Measurements from ENCODE around the gene SHROOM2. TPM values are rescaled to one million over a fixed set of nuclear protein-coding genes. Genes with fewer than 3 reads are reported as not detected.

SHROOM2 gene
- total and polyA plus RNA-seq, 4 donors: 0.28 to 2.5 (median 1.2) TPM

- Histone ChIP-seq H3K9me3 (ENCODE audit: control insufficient read depth, low read length) (no peaks in the 10 kb centered on the region), H3K27me3 (ENCODE audit: control insufficient read depth in 1 of 2, insufficient read depth in 2 of 2, low read length in 1 of 2) (no peaks in the 10 kb centered on the region), H3K4me1 (ENCODE audit: control insufficient read depth in 1 of 2, insufficient read depth in 2 of 2, low read length in 2 of 2) (no peaks in the 10 kb centered on the region), H3K36me3 (ENCODE audit: control insufficient read depth in 1 of 2, insufficient read depth in 2 of 2, low read length in 1 of 2) (no peaks in the 10 kb centered on the region), H3K4me3 (ENCODE audit: low read length in 2 of 2) (no peak overlapping the region), H3K27ac (ENCODE audit: low read depth in 1 of 2, low read length in 2 of 2) (no peak overlapping the region)
- DNase-seq: peak in 1 of 2 donors; percentile 78
- ATAC-seq (ENCODE audit: low FRiP score): no peak
- intact Hi-C loops (cut with DNase I): loop anchor here in 1 of 2 donors (5.0 to 10.0 kb wide), 2 partner anchors 110 to 232 kb away; no protein-coding TSS in a partner anchor
- WGBS, 2 donors: 26% methylated on average over 8 of the region's 8 CpGs
These were observed 98.9 kb downstream of the SHROOM2 start for GRCh38 chrX:9885150-9885549.

GRCh38 chrX:9887659-9888297 lies 101.5 kb downstream of the SHROOM2 start:
- Histone ChIP-seq H3K4me1 (ENCODE audit: control insufficient read depth in 1 of 2, insufficient read depth in 2 of 2, low read length in 2 of 2) (no peaks in the 10 kb centered on the region), H3K27ac (ENCODE audit: low read depth in 1 of 2, low read length in 2 of 2) (no peak overlapping the region), H3K36me3 (ENCODE audit: control insufficient read depth in 1 of 2, insufficient read depth in 2 of 2, low read length in 1 of 2) (no peaks in the 10 kb centered on the region), H3K27me3 (ENCODE audit: control insufficient read depth in 1 of 2, insufficient read depth in 2 of 2, low read length in 1 of 2) (no peaks in the 10 kb centered on the region), H3K9me3 (ENCODE audit: control insufficient read depth, low read length) (no peaks in the 10 kb centered on the region), H3K4me3 (ENCODE audit: low read length in 2 of 2) (no peak overlapping the region)
- ATAC-seq (ENCODE audit: low FRiP score): no peak
- no peak for DNase-seq
- WGBS, 2 donors: 79 to 83% methylated on average over 11 of the region's 11 CpGs
- intact Hi-C loops (cut with DNase I): loop anchor here in 1 of 2 donors (5.0 to 10.0 kb wide), 2 partner anchors 107 to 230 kb away; no protein-coding TSS in a partner anchor

DNA sequence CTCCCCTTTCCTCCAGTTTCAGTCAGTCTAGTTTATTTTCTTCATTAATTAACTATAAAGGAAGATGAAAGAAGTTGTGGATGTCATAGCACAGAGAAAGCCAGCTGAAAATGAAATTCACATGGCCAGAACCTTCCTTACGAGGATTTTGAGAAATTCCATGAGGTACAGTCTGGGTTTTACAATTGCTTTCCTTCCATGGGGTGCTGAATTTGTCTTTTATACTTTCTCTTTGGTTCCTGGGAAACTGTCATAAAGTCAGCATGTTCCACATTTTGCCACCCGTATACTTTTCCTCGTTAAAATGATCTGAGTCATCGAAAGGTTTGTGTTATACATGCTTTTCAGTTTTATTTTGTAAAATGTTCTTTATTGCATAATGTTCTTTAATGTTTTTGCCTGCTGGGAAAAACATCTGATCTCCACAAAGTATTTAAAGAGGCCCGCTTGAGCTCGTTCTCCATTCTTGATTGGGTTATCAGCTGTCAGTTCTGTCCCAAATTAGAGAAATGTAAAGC lies 102.8 kb downstream of the SHROOM2 start:
- intact Hi-C loops (cut with DNase I): loop anchor here in 1 of 2 donors (5.0 to 10.0 kb wide), 2 partner anchors 106 to 228 kb away; no protein-coding TSS in a partner anchor
- no peaks in the 10 kb centered on the region for H3K9me3 ChIP-seq (ENCODE audit: control insufficient read depth, low read length)
- WGBS, 2 donors: 85 to 91% methylated on average over 6 of the region's 6 CpGs
- ATAC-seq (ENCODE audit: low FRiP score): no peak
- H3K27me3 ChIP-seq (ENCODE audit: control insufficient read depth in 1 of 2, insufficient read depth in 2 of 2, low read length in 1 of 2): no peaks in the 10 kb centered on the region
- no peak overlapping the region for H3K4me3 ChIP-seq (ENCODE audit: low read length in 2 of 2)
- H3K4me1 ChIP-seq (ENCODE audit: control insufficient read depth in 1 of 2, insufficient read depth in 2 of 2, low read length in 2 of 2): no peaks in the 10 kb centered on the region
- H3K36me3 ChIP-seq (ENCODE audit: control insufficient read depth in 1 of 2, insufficient read depth in 2 of 2, low read length in 1 of 2): no peaks in the 10 kb centered on the region
- DNase-seq: no peak
- no peak overlapping the region for H3K27ac ChIP-seq (ENCODE audit: low read depth in 1 of 2, low read length in 2 of 2)

DNA sequence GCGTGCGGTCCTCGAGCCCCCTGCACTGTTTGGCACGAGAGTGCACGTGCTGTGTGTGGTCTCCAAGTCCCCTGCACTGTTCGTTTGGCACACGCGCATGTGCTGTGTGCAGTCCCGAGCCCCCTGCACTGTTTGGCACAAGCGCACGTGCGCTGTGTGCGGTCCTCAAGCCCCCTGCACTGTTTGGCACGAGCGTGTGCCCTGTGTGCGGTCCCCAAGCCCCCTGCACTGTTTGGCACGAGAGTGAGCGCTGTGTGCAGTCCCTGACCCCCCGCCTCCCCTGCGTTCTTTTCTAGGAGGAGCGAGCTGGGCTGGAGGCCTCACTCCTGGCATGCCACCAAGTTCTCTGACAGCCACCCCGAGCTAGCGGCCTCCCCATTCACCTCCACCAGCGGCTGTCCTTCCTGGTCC lies 104.5 kb downstream of the SHROOM2 start:
- no peak for ATAC-seq (ENCODE audit: low FRiP score)
- intact Hi-C loops (cut with DNase I): no loop called here
- Histone ChIP-seq H3K4me3 (ENCODE audit: low read length in 2 of 2) (no peak overlapping the region), H3K9me3 (ENCODE audit: control insufficient read depth, low read length) (no peaks in the 10 kb centered on the region), H3K4me1 (ENCODE audit: control insufficient read depth in 1 of 2, insufficient read depth in 2 of 2, low read length in 2 of 2) (no peaks in the 10 kb centered on the region), H3K27me3 (ENCODE audit: control insufficient read depth in 1 of 2, insufficient read depth in 2 of 2, low read length in 1 of 2) (no peaks in the 10 kb centered on the region), H3K27ac (ENCODE audit: low read depth in 1 of 2, low read length in 2 of 2) (no peak overlapping the region), H3K36me3 (ENCODE audit: control insufficient read depth in 1 of 2, insufficient read depth in 2 of 2, low read length in 1 of 2) (no peaks in the 10 kb centered on the region)
- no peak for DNase-seq
- 81 to 82% methylated on average over 19 to 24 of the region's 24 CpGs for WGBS, 2 donors

GRCh38 chrX:9895225-9895912 lies 109.1 kb downstream of the SHROOM2 start:
- intact Hi-C loops (cut with DNase I): no loop called here
- DNase-seq (no peak), ATAC-seq (ENCODE audit: low FRiP score) (no peak)
- H3K4me3 ChIP-seq (ENCODE audit: low read length in 2 of 2): no peak overlapping the region
- no peaks in the 10 kb centered on the region for H3K9me3 ChIP-seq (ENCODE audit: control insufficient read depth, low read length)
- no peaks in the 10 kb centered on the region for H3K4me1 ChIP-seq (ENCODE audit: control insufficient read depth in 1 of 2, insufficient read depth in 2 of 2, low read length in 2 of 2)
- no peak overlapping the region for H3K27ac ChIP-seq (ENCODE audit: low read depth in 1 of 2, low read length in 2 of 2)
- no peaks in the 10 kb centered on the region for H3K36me3 ChIP-seq (ENCODE audit: control insufficient read depth in 1 of 2, insufficient read depth in 2 of 2, low read length in 1 of 2)
- H3K27me3 ChIP-seq (ENCODE audit: control insufficient read depth in 1 of 2, insufficient read depth in 2 of 2, low read length in 1 of 2): no peaks in the 10 kb centered on the region
- 92 to 96% methylated on average over 31 to 36 of the region's 36 CpGs for WGBS, 2 donors

- H3K36me3 ChIP-seq (ENCODE audit: control insufficient read depth in 1 of 2, insufficient read depth in 2 of 2, low read length in 1 of 2): no peaks in the 10 kb centered on the region
- 36 to 43% methylated on average over 6 of the region's 6 CpGs for WGBS, 2 donors
- ATAC-seq (ENCODE audit: low FRiP score) (no peak), DNase-seq (no peak)
- intact Hi-C loops (cut with DNase I): no loop called here
- no peaks in the 10 kb centered on the region for H3K27me3 ChIP-seq (ENCODE audit: control insufficient read depth in 1 of 2, insufficient read depth in 2 of 2, low read length in 1 of 2)
- H3K4me1 ChIP-seq (ENCODE audit: control insufficient read depth in 1 of 2, insufficient read depth in 2 of 2, low read length in 2 of 2): no peaks in the 10 kb centered on the region
- H3K9me3 ChIP-seq (ENCODE audit: control insufficient read depth, low read length): no peaks in the 10 kb centered on the region
- no peak overlapping the region for H3K27ac ChIP-seq (ENCODE audit: low read depth in 1 of 2, low read length in 2 of 2)
- no peak overlapping the region for H3K4me3 ChIP-seq (ENCODE audit: low read length in 2 of 2)
These were observed 111.5 kb downstream of the SHROOM2 start for GRCh38 chrX:9897761-9898161.

GRCh38 chrX:9899640-9900111 lies 113.4 kb downstream of the SHROOM2 start:
- 30 to 42% methylated on average over 17 of the region's 17 CpGs for WGBS, 2 donors
- intact Hi-C loops (cut with DNase I): no loop called here
- DNase-seq (no peak), ATAC-seq (ENCODE audit: low FRiP score) (no peak)
- Histone ChIP-seq H3K4me1 (ENCODE audit: control insufficient read depth in 1 of 2, insufficient read depth in 2 of 2, low read length in 2 of 2) (no peaks in the 10 kb centered on the region), H3K36me3 (ENCODE audit: control insufficient read depth in 1 of 2, insufficient read depth in 2 of 2, low read length in 1 of 2) (no peaks in the 10 kb centered on the region), H3K9me3 (ENCODE audit: control insufficient read depth, low read length) (no peaks in the 10 kb centered on the region), H3K27me3 (ENCODE audit: control insufficient read depth in 1 of 2, insufficient read depth in 2 of 2, low read length in 1 of 2) (no peaks in the 10 kb centered on the region), H3K27ac (ENCODE audit: low read depth in 1 of 2, low read length in 2 of 2) (no peak overlapping the region), H3K4me3 (ENCODE audit: low read length in 2 of 2) (no peak overlapping the region)

DNA sequence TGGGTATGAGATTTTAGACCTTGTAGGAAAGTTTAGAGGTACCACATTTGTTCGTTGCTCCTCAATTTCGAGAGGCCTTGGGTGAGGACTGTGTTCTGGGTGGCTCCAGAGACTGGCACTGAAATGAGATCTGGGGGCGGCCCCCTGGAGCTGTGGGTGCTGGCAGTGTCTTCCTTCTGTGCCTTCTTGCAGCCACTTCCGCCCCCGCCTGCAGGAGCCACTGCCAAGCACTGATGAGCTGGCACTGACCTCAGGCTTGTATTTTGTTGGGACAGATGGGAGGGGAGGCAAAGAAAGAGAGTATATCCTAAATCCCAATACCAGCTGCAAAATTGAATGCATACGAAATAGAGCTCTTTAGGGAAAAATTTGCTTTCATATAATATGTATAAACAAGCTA lies 116.4 kb downstream of the SHROOM2 start:
- Histone ChIP-seq H3K27me3 (ENCODE audit: control insufficient read depth in 1 of 2, insufficient read depth in 2 of 2, low read length in 1 of 2) (no peaks in the 10 kb centered on the region), H3K36me3 (ENCODE audit: control insufficient read depth in 1 of 2, insufficient read depth in 2 of 2, low read length in 1 of 2) (no peaks in the 10 kb centered on the region), H3K4me1 (ENCODE audit: control insufficient read depth in 1 of 2, insufficient read depth in 2 of 2, low read length in 2 of 2) (no peaks in the 10 kb centered on the region), H3K9me3 (ENCODE audit: control insufficient read depth, low read length) (no peaks in the 10 kb centered on the region), H3K4me3 (ENCODE audit: low read length in 2 of 2) (no peak overlapping the region), H3K27ac (ENCODE audit: low read depth in 1 of 2, low read length in 2 of 2) (no peak overlapping the region)
- DNase-seq (no peak), ATAC-seq (ENCODE audit: low FRiP score) (no peak)
- intact Hi-C loops (cut with DNase I): no loop called here
- WGBS, 2 donors: 73 to 83% methylated on average over 6 of the region's 6 CpGs
